GM23338 (cell line): ENCODE data around the gene APCDD1L. TPM values are rescaled to one million over a fixed set of nuclear protein-coding genes. Genes with fewer than 3 reads are reported as not detected.

Source experiments
- EZH2 ChIP-seq: fragments of 200-600 bp; sonication (generic); IDR thresholded peaks from one replicate; pipeline ENCODE4 v1.8.0; 2017; ENCODE audit warnings: antibody characterized with exemption, mild to moderate bottlenecking, low read depth; ENCODE audit not compliant: unreplicated experiment
- EZH2phosphoT487 ChIP-seq: fragments of 200-600 bp; sonication (generic); IDR thresholded peaks from one replicate; pipeline ENCODE4 v1.8.1; 2018; ENCODE audit warnings: antibody characterized with exemption; ENCODE audit not compliant: unreplicated experiment
- JUNB ChIP-seq: IDR thresholded peaks from one replicate; pipeline ENCODE4 v1.6.1; 2016; ENCODE audit warnings: antibody characterized with exemption; ENCODE audit not compliant: unreplicated experiment
- NANOG ChIP-seq: IDR thresholded peaks from 2 replicates; pipeline ENCODE4 v1.6.1; 2016; ENCODE audit warnings: antibody characterized with exemption, borderline replicate concordance
- POLR2AphosphoS5 ChIP-seq: IDR thresholded peaks from 2 replicates; pipeline ENCODE4 v1.6.1; 2016; ENCODE audit warnings: antibody characterized with exemption, low read depth
- ZNF114 ChIP-seq: fragments of 250-450 bp; sonication (Bioruptor Pico); IDR thresholded peaks from 2 replicates; pipeline ENCODE4 v1.5.0; 2020; ENCODE audit warnings: mild to moderate bottlenecking, moderate library complexity
- ZNF331 ChIP-seq: fragments of 250-450 bp; sonication (Bioruptor Pico); IDR thresholded peaks from 2 replicates; pipeline ENCODE4 v1.5.0; 2020; ENCODE audit warnings: low read depth, mild to moderate bottlenecking, moderate library complexity
- polyA plus RNA-seq: library from polyadenylated mRNA; unstranded; fragments of >200 nt; fragmentation: Nextera tagmentation; extraction: Ambion mirVana; gene quantifications from 2 replicates; pipeline ENCODE4 v1.2.1, GENCODE V29; 2016
- total RNA-seq: library from RNA; depleted of rRNA; stranded (reverse); fragments of >200 nt; shearing (Covaris generic); gene quantifications from 2 replicates; pipeline ENCODE4 v1.2.3, GENCODE V29; 2014
- TF ChIP-seq, protein P1 (sequence below): fragments of 250-450 bp; sonication (Bioruptor Pico); IDR thresholded peaks from 2 replicates; pipeline ENCODE4 v1.5.0; 2020; ENCODE audit warnings: mild to moderate bottlenecking, moderate library complexity
- TF ChIP-seq, protein P2 (sequence below), 2 experiments: fragments of 200-600 bp in 1 of 2; sonication (generic) in 1 of 2; conservative IDR thresholded peaks; 2 replicates each; pipeline versions ENCODE4 v1.5.1 to v1.6.1; 2016 to 2017; ENCODE audit warnings: antibody characterized with exemption in 2 of 2, low read depth in 2 of 2, mild to moderate bottlenecking in 2 of 2, moderate library complexity in 1 of 2

Gene APCDD1L
- total and polyA plus RNA-seq, 2 experiments from 2014 or later, result 1.8 to 4.6 TPM

DNA sequence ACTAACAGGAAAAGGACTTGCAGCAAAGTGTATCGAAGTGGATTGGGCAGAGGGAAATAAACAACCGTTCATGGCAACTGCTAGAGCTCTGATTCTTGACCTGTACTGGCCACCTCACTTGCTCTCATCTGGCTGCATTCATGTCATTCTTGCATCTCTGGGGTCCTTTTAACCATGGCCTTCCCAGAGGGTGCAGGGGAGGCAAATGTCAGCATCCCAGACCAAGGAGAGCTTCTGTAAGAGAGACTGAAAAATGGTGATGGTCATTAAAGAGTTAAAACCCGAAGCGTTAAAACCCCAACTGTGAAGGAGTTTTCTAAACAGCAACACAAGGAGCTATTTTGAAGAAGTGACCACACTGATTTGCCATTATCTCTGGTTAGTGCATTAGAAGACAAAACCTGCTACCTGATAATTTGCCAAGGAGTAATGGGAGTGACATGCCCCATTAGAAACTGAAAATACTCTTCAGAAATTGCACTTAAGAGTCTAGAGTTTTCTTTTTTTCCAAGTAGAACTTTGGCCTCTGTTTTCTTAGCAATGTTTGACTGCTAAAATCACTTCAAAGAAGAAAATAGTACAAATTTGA, 62.4 kb downstream of the APCDD1L start (continued):
- TF ChIP-seq, protein P1, sequence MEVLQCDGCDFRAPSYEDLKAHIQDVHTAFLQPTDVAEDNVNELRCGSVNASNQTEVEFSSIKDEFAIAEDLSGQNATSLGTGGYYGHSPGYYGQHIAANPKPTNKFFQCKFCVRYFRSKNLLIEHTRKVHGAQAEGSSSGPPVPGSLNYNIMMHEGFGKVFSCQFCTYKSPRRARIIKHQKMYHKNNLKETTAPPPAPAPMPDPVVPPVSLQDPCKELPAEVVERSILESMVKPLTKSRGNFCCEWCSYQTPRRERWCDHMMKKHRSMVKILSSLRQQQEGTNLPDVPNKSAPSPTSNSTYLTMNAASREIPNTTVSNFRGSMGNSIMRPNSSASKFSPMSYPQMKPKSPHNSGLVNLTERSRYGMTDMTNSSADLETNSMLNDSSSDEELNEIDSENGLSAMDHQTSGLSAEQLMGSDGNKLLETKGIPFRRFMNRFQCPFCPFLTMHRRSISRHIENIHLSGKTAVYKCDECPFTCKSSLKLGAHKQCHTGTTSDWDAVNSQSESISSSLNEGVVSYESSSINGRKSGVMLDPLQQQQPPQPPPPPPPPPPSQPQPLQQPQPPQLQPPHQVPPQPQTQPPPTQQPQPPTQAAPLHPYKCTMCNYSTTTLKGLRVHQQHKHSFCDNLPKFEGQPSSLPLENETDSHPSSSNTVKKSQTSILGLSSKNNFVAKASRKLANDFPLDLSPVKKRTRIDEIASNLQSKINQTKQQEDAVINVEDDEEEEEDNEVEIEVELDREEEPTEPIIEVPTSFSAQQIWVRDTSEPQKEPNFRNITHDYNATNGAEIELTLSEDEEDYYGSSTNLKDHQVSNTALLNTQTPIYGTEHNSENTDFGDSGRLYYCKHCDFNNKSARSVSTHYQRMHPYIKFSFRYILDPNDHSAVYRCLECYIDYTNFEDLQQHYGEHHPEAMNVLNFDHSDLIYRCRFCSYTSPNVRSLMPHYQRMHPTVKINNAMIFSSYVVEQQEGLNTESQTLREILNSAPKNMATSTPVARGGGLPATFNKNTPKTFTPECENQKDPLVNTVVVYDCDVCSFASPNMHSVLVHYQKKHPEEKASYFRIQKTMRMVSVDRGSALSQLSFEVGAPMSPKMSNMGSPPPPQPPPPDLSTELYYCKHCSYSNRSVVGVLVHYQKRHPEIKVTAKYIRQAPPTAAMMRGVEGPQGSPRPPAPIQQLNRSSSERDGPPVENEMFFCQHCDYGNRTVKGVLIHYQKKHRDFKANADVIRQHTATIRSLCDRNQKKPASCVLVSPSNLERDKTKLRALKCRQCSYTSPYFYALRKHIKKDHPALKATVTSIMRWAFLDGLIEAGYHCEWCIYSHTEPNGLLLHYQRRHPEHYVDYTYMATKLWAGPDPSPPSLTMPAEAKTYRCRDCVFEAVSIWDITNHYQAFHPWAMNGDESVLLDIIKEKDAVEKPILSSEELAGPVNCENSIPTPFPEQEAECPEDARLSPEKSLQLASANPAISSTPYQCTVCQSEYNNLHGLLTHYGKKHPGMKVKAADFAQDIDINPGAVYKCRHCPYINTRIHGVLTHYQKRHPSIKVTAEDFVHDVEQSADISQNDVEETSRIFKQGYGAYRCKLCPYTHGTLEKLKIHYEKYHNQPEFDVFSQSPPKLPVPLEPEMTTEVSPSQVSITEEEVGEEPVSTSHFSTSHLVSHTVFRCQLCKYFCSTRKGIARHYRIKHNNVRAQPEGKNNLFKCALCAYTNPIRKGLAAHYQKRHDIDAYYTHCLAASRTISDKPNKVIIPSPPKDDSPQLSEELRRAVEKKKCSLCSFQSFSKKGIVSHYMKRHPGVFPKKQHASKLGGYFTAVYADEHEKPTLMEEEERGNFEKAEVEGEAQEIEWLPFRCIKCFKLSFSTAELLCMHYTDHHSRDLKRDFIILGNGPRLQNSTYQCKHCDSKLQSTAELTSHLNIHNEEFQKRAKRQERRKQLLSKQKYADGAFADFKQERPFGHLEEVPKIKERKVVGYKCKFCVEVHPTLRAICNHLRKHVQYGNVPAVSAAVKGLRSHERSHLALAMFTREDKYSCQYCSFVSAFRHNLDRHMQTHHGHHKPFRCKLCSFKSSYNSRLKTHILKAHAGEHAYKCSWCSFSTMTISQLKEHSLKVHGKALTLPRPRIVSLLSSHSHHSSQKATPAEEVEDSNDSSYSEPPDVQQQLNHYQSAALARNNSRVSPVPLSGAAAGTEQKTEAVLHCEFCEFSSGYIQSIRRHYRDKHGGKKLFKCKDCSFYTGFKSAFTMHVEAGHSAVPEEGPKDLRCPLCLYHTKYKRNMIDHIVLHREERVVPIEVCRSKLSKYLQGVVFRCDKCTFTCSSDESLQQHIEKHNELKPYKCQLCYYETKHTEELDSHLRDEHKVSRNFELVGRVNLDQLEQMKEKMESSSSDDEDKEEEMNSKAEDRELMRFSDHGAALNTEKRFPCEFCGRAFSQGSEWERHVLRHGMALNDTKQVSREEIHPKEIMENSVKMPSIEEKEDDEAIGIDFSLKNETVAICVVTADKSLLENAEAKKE (CRISPR knock-in tag), result no peak
- TF ChIP-seq JUNB, result no peak
- TF ChIP-seq NANOG, result no peak
- TF ChIP-seq POLR2AphosphoS5, result no peak
- TF ChIP-seq, protein P2, sequence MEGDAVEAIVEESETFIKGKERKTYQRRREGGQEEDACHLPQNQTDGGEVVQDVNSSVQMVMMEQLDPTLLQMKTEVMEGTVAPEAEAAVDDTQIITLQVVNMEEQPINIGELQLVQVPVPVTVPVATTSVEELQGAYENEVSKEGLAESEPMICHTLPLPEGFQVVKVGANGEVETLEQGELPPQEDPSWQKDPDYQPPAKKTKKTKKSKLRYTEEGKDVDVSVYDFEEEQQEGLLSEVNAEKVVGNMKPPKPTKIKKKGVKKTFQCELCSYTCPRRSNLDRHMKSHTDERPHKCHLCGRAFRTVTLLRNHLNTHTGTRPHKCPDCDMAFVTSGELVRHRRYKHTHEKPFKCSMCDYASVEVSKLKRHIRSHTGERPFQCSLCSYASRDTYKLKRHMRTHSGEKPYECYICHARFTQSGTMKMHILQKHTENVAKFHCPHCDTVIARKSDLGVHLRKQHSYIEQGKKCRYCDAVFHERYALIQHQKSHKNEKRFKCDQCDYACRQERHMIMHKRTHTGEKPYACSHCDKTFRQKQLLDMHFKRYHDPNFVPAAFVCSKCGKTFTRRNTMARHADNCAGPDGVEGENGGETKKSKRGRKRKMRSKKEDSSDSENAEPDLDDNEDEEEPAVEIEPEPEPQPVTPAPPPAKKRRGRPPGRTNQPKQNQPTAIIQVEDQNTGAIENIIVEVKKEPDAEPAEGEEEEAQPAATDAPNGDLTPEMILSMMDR (conservative IDR thresholded peaks at IDR 0.05; ENCODE audit: low read depth in 2 of 2), result no peak
- TF ChIP-seq EZH2, result no peak
- TF ChIP-seq ZNF331 (CRISPR knock-in tag), result no peak
- no peak for TF ChIP-seq ZNF114 (CRISPR knock-in tag)
- TF ChIP-seq EZH2phosphoT487, result no peak
